Renal cortex interstitium (tissue), 11 donors: ENCODE results near the gene PDCD6IP. TPM values are rescaled to one million over a fixed set of nuclear protein-coding genes. Genes with fewer than 3 reads are reported as not detected.

Experiments
- DNase-seq, 11 donors: peaks; one replicate each; pipeline ENCODE4 v3.0.0-alpha.2; 2013; ENCODE audit warnings: low read depth in 9 of 11, low spot score in 4 of 11; ENCODE audit errors: extremely low read depth in 1 of 11
- polyA plus RNA-seq, 3 donors: library from polyadenylated mRNA; unstranded; fragments of 120-200 nt; gene quantifications; one replicate each; pipeline ENCODE4 v1.2.1, GENCODE V29; 2013; ENCODE audit not compliant: insufficient read length in 3 of 3

The PDCD6IP gene
- polyA plus RNA-seq, 3 donors, result 127 to 180 (median 168) TPM

DNA sequence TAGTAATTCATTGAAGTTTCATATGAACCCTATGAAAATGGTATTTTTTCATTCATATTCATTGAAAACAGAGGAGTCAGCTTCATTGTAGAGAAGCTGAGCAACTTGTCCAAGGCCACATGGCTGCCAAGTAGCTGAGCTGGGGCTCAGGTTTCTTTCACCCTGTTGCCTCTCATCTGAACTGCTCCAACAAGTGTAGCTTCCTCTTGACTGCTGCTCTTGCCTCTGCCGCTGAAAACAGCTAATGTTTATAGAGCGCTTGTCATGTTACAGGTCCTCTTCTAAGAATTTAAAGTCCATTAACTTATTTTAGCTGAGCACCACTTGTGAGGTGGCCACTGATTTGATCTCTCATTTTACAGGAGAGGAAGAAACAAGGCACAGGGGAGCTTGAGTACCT, 81.1 kb downstream of the PDCD6IP start:
- no peak for DNase-seq

DNA sequence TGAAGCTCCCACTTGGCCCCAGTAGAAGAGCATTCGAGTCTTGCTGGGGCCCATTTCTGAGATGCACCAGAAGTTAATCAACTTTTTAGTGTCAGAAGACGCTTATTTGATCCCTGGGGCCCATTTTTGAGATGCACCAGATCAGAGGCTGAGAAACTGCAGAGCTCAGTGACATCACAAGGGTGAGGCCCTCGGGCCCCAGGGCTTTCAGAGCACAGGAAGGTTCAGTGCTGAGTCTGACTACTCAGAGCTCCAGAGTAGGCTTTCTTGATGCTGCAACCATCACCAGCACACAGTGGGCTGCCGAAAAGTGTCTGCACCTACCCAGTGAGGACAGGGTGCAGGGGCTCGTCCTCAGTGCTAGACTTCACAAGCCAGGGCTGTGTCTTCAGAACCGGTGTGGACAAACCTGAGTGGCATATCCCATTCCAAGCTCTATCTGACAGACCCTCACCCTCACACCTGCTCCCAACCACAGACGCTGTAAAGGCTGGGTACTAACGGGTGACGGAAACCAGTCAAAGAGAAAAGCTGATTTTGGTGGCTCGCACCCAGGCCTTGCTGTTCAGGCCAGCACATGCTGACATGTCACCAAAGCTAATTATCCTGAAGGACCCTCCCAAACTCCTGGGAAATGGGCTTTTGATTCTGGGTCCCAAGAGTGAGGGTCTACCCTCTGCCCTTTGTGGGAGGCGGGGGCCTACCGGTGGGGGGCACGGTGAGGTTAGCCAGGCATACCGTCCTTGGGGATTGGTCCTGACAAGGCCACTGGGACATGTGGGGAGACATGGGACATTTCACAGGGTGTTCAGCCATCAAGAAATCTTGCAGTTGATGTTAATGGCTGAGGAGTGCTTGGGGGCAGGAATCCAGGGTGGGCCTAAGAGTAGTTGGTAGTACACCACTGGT, 83.0 kb downstream of the PDCD6IP start:
- no peak for DNase-seq

DNA sequence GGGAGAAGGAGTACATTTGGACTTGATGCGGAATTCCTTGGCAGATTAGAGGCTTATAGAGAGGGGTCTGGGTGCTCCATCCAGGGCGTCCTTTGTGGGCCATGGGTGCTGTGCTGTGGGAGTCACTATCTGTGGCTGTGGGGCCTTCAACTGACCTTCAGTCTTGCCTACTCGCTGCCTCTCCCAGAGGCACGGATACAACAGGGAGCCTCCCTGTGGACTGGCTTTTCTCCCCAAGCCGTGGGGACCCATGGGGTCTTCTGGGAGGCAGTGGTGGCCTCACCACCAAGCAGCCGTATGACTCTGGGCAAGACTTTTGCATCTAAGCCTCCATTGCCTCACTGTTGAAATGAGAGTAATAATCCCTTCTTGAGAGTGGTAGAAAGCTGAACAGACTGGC, 83.9 kb downstream of the PDCD6IP start:
- DNase-seq, result no peak

DNA sequence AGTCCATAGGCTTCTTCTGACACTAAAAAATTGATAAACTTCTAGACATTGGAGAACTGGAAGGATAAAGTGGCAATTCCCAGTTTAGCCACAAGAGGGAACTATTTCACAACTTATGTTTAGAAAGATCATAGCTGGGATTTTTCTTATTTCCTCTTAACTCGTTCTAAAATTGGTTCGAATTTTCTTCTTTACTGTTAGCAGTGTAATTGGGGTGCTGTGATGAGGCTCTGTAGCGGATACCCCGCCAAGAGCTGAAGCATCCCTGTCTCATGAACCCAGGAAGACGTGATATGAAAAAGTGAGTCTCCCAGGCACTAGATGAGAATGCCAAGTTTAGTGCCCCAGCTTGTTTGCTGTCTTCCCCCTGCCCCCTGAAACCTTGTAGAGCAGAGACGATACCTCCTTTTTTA, 85.1 kb downstream of the PDCD6IP start:
- DNase-seq, result peak in 10 of 11 donors; percentile 13 to 55 (median 36)

DNA sequence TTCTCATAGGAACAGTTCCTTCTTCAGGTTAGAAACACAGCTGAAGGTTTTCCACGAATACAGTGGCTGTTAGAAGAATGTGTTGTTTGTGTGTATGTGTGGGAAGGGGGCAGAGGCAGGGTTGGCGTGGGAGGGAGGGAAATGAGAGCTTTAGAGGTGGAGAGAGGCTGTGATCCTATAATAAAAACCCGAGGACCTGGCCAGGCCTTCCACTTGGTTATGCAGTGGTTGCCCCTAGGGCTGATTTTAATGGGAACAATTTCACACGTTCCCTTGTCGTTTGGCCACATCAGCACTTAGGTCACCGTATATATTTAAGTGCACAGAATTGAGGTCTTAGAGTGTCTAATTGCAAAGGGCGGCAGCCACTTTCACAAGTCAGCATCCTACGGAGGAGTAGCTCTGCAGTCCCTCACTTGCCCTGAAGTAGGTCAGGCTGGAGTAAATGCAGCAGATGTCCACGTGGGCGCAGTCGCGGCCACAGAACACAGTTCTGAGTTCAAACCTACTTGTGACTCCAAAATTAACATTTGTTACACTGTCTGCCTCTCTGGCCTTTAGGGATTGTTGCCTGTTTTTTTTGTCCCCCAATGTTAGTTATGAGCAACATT, 85.6 kb downstream of the PDCD6IP start:
- DNase-seq, result peak in 10 of 11 donors; percentile 9 to 43 (median 20)

DNA sequence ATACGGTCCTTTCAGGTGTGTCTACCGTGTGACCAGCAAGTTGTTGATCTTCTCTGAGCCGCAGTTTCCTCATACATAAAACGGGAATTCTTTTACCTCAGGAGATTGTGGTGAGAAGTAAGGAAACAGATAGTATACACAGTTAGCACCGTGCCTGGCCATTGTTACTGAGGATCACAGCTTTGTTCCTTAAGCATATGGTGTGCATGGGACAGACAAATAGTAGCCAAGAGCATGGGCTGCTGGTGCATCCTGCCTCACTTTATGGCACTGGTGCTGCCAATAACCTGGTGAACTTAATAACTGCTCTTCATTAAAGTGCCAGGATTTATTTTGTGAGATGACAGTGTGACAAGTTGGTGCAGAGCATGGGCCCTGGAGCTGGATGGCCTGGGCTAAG, 86.3 kb downstream of the PDCD6IP start:
- DNase-seq, result no peak

DNA sequence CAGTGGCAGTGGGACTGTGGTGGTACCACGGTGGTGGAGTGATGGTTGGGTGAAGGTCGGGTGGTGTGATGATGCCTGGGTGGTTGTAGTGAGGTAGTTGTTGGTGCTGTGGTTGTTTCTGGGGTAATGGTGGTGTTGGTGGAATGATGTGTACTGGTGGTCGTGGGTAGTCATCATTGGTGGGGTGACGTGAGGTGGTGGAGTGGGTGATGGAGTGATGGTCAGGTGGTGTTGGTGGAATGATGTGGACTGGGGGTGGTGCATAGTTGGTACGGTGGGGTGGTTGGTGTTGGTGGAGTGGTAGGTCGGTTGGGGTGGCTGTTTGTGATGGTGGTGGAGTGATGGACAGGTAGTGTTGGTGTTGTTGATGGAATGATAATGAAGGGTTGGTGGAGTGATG, 87.1 kb downstream of the PDCD6IP start:
- DNase-seq, result no peak

DNA sequence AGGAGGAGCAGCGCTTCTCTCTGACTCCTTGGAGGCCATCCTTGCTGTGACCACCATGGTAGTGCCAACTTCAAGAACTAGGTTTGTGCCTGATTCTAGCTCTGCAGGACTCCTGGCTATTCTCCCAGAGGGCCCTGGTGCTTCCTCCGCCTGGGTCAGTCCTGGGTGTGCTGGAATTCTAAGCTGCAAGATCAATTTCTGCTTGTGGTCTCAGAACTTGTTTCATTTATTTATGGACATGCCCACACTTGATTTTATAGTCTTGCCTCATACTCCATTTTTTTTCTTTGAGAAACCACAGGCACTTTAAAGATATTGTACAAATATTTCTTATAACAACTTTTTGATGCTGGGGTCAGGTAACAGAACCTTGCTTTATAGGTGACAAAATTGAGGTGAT, 87.6 kb downstream of the PDCD6IP start:
- DNase-seq, result no peak

DNA sequence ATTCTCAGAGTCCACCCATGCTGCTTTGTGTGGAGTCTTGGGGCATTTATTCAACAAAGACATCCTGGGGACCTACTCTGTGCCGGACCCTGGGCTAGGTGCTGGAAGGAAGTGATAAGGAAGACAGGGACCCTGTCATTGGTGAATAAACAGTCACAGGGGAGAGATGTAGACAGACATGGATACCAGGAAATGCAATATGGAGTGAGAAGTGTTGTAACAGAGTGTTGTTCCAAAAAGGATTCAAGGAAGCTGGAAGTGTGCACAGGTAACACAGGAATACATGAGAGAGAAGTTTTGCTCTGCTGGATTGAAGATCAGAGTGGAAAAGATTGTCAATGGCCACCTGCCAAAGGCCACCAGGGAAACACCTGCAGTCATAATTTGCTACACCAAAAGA, 89.0 kb downstream of the PDCD6IP start:
- no peak for DNase-seq

DNA sequence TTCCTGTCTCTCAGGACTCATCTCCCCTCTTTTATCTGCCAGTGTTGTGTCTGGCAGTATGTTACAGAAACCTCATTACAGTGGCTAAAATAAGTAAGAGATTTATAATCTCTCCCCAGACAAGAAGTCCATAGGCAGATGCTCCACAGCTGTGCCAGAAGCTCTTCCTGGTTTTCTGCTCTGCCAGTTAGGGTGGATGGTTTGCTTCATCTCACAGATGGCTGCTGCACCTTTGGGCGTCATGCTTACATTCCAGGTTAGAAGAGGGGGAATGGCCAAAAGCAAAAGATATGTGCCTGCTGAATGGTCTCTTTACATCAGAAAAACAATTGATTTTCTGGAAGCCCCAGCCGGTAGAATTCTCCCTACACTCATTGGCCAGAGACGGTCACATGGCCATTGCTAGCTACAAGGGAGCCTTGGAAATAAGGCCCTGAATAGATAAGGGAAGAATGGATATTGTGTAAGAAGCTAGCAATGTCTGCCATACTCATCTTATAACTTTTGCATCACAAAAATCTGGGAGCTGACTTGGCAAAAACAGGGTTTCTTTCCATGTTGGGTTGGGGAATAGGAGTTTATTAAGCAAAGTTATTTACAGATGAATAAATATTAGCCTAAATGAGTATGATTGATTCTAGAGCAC, 91.1 kb downstream of the PDCD6IP start:
- no peak for DNase-seq

DNA sequence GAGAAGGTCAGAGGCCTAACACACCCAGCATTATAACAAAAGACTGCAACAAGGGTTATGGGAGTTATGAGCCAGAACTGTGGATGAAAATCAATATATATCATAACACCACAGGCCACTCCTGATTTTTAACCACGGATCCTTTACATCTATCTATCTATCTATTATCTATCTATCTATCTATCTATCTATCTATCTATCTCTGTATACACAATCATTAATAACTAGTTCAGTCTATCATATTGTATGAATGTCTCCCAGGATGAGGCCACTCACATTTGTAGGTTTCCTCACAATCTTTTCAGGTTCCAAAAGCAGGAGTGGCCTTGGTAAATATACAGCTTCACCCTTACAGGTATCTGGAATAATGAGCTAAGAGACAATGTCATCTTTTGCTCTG, 94.2 kb downstream of the PDCD6IP start:
- no peak for DNase-seq

DNA sequence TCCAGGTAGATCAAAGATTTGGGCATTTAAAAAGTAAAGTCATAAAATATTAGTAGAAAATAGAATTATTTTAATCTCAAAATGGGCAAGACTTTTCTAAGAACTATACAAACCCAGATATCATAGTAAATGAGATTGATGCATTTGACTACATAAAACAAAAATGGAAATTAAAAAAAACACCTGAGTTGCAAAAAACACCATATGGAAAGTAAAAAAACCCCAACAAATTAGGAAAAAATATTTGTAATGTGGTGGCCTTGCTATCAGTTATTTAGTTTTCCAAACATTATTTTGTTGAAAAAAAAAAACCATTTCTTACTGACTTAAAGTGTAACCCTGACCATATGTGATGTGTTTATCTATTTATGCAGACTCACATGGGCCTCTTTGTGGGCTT, 97.2 kb downstream of the PDCD6IP start:
- no peak for DNase-seq

DNA sequence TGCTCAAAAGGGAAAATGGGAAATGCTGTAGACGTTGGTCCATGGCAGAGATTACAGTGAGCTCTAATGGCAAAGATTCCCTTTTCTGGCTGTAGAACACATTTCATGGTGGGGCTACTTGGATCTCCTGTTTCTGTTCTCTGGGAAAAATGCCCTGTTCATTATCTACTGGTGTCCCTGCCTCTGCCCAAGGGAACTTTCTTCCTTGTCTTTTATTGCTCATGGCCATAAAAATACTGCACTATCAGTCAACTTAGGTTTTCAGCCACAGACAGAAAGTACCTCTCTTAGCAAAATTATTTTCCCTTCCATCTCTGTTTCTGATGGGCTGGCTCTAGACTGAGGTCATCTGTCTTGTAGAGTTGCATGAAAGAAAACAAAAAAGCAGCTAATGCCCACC, 98.9 kb downstream of the PDCD6IP start:
- DNase-seq, result no peak

DNA sequence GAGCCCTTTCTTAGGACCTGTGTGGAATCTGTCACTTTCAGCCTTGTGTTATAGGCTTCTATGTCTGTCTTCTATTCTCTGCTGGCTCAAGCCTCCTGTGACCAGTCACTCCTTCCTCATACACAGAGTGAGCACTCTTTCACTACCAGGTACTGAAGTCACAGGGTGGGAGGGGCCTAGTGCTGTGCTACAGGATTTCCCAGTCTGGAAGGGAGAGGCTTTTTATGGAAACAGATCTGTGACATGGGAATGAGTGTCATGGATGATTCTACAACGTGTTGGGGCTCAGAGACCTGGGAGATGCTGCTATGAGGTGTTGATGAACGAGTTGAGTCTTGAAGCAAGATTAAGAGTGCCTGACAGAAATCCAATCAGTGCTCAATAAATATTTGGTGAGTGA, 100.5 kb downstream of the PDCD6IP start:
- DNase-seq, result no peak

DNA sequence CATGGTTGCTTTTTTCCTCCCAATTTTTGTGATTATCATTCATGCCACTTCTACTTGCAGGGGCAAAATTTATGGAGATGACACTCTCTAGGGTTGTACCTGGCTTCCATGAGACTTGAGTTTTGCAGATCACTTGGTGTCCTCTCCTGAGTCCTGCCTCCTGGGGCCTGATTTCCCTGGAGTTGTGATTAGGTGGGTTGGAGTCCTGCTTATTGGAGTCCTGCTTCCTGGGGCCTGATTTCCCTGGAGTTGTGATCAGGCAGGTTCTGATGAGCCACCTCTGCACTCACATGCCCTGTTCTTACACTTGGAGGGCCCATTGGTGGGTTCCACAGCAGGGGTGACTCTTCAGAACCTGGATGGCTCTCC, 102.0 kb downstream of the PDCD6IP start:
- no peak for DNase-seq

DNA sequence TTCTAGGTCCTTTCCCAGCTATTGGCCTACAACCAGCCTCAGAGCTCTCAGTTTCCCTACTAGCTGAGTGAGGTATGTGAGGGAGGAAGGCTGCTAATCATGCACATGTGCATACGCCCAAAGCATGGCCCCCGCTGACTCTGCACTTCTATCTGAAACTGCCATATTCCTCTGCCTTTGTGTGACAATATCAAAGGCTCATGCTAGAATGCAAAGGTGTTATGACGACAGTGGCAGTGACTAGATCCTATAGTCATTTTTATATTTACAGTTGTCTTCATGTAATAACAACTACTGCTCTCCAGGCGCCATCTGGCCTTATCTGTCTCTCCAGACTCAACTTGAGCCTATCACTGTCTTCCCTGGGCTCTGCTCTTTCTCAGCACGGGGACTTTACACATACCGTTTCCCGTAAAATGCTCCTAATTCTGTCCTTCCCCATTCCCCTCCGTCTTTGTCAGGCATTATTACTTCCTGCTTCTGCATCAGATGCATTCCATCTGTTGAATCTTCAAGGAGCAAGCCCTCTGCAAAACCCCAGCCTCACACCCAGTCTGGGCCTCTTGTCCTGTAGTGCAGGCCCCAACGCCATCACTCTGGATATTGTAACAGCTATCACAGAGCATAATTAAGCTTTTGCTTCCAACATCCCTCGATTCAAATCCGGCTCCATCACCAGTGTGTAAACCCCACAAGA, 102.5 kb downstream of the PDCD6IP start:
- peak in 1 of 11 donors; percentile 5 for DNase-seq

DNA sequence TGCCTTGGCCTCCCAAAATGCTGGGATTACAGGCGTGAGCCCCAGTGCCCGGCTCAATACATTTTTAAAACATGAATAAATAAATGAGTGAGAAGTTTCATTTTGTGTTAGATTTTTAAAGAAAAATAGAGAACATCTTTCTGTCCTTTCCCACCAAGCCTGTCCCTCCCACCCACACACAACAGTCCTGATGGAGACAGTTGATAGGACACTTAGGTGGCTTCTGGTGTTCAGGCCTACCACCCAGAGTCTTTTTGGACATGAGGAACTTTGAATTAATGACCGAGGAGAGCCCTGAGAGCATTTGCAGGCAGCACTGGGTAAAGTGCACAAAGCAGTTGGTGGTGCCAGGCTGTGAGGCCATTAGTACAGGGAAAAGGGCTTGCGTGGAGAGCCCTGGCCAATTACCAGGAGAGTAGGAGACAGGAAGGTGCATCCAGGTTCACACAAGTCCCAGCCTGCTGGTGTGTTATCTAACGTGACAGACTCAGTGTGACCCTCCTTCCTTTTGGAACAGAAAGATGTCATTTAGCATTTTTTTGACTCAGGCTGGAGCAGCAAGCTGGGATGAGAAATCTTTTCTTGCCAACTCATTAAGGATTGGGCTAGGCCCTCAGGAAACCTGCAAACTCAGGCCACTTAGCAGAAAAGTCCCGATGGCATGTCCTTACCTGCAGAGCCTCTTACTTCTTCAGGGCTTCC, 103.6 kb downstream of the PDCD6IP start:
- no peak for DNase-seq

DNA sequence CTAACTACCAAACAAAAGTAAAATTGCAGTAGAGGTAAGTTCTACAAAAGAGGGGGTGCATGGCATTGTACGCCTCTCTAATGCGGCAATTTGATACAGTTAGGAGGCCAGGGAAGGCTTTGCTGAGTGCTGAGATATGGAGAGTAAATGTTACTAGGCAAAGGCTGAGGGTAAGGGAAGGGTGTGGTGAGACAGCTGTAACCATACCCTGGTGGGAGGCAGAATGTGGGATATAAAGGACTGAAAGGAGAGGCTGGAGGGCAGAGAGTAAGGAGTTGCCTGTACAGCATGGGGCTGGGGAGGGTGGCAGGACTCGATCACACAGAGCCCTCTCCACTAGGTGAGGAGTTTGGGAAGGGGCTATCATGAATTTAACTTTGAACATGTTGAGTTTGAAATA, 106.3 kb downstream of the PDCD6IP start:
- DNase-seq, result no peak

DNA sequence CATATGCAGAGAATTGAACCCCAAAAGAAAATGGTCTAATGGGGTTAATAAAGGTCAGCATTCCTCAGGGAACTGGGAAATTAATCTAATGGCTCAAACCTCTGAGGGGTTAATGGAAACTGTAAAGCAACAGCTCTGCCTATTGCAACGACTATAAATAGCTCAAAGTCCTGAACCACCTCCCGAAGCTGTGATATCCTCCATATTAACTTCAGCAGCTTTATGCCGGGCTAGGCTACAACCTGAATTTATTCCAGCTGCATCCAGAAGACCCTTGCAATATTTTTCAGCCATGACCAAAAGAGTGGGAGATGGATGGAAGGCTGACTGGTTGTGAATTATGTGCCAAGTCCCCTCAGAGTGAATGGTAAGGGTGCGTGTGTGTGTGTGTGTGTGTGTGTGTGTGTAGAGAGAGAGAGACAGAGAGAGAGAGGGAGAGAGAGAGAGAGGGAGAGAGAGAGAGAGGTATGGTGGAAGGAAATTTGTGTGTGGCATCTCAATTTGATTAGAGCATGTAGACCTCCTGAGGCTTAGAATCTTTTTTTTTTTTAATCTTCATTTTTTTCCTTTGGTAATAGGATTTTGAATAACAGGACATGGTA, 109.9 kb downstream of the PDCD6IP start:
- no peak for DNase-seq
